Peyer's patch (tissue), 4 donors: Measurements from ENCODE around the gene FPR1. TPM values are rescaled to one million over a fixed set of nuclear protein-coding genes. Genes with fewer than 3 reads are reported as not detected.

Source experiments
- DNase-seq, 3 donors: peaks; one replicate each; pipeline ENCODE4 v3.0.0-alpha.2; 2017 to 2019
- H3K27ac ChIP-seq, 4 donors: fragments of 200-600 bp; sonication (generic); one replicate each; pipeline ENCODE4 v1.5.1; 2016 to 2019
- H3K27me3 ChIP-seq, 2 donors: fragments of 200-600 bp; sonication (generic); one replicate each; pipeline ENCODE4 v1.5.1; 2019
- H3K36me3 ChIP-seq, 3 donors: fragments of 200-600 bp; sonication (generic); one replicate each; pipeline ENCODE4 v1.5.1; 2016 to 2019
- H3K4me1 ChIP-seq, 4 donors: fragments of 200-600 bp; sonication (generic); one replicate each; pipeline ENCODE4 v1.5.1; 2016 to 2019
- H3K4me3 ChIP-seq, 4 donors: fragments of 200-600 bp; sonication (generic); 1 replicate in 3 of 4; 2 replicates in 1 of 4; pipeline ENCODE4 v1.5.1; 2016 to 2019; ENCODE audit warnings: mild to moderate bottlenecking in 1 of 4
- H3K9me3 ChIP-seq, 4 donors: fragments of 200-600 bp; sonication (generic); one replicate each; pipeline ENCODE4 v1.5.1; 2016 to 2019; ENCODE audit warnings: mild to moderate bottlenecking in 1 of 4
- CTCF ChIP-seq, 6 experiments: fragments of 450-650 bp in 4 of 6; fragments of 200-600 bp in 2 of 6; sonication (generic) in 1 of 6; IDR thresholded peaks; one replicate each; pipeline ENCODE4 v1.5.1; 2017 to 2019; ENCODE audit warnings: antibody characterized with exemption in 6 of 6, mild to moderate bottlenecking in 3 of 6, moderate library complexity in 1 of 6
- POLR2A ChIP-seq, 2 donors: fragments of 450-650 bp; IDR thresholded peaks; one replicate each; pipeline ENCODE4 v1.5.1; 2017; ENCODE audit warnings: antibody characterized with exemption in 2 of 2, mild to moderate bottlenecking in 2 of 2, moderate library complexity in 2 of 2
- total RNA-seq, 4 donors: library from RNA; depleted of rRNA; stranded (reverse); fragments of >200 nt; gene quantifications; one replicate each; pipeline ENCODE4 v1.1.0, GENCODE V29; 2016

Gene FPR1
- total RNA-seq, 4 donors from 2014 or later: 1.6 to 5.8 (median 2.6) TPM

- Histone ChIP-seq H3K4me1 (no peaks in the 10 kb centered on the region), H3K4me3 (no peak overlapping the region), H3K9me3 (no peaks in the 10 kb centered on the region), H3K27me3 (no peaks in the 10 kb centered on the region), H3K27ac (no peak overlapping the region), H3K36me3 (no peaks in the 10 kb centered on the region)
- TF ChIP-seq CTCF (IDR thresholded peaks at IDR 0.05) (no peak), POLR2A (IDR thresholded peaks at IDR 0.05) (no peak)
- DNase-seq: no peak
These were observed 31.7 kb upstream of the FPR1 start for GRCh38 chr19:51783372-51783771.

GRCh38 chr19:51781999-51782398, 30.3 kb upstream of the FPR1 start:
- no peak overlapping the region for H3K4me3 ChIP-seq
- no peaks in the 10 kb centered on the region for H3K9me3 ChIP-seq
- no peak for TF ChIP-seq POLR2A (IDR thresholded peaks at IDR 0.05)
- TF ChIP-seq CTCF (IDR thresholded peaks at IDR 0.05): no peak
- no peak overlapping the region for H3K27ac ChIP-seq
- H3K27me3 ChIP-seq: no peaks in the 10 kb centered on the region
- H3K36me3 ChIP-seq: no peaks in the 10 kb centered on the region
- H3K4me1 ChIP-seq: no peaks in the 10 kb centered on the region
- no peak for DNase-seq

GRCh38 chr19:51780270-51780669, 28.6 kb upstream of the FPR1 start:
- H3K4me1 ChIP-seq: no peaks in the 10 kb centered on the region
- no peaks in the 10 kb centered on the region for H3K36me3 ChIP-seq
- DNase-seq: no peak
- H3K27me3 ChIP-seq: no peaks in the 10 kb centered on the region
- no peak overlapping the region for H3K27ac ChIP-seq
- TF ChIP-seq CTCF (IDR thresholded peaks at IDR 0.05): no peak
- TF ChIP-seq POLR2A (IDR thresholded peaks at IDR 0.05): no peak
- no peak overlapping the region for H3K4me3 ChIP-seq
- no peaks in the 10 kb centered on the region for H3K9me3 ChIP-seq

- no peak for DNase-seq
- no peak overlapping the region for H3K4me3 ChIP-seq
- no peaks in the 10 kb centered on the region for H3K4me1 ChIP-seq
- no peaks in the 10 kb centered on the region for H3K36me3 ChIP-seq
- H3K27me3 ChIP-seq: no peaks in the 10 kb centered on the region
- H3K9me3 ChIP-seq: no peaks in the 10 kb centered on the region
- no peak for TF ChIP-seq POLR2A (IDR thresholded peaks at IDR 0.05)
- TF ChIP-seq CTCF (IDR thresholded peaks at IDR 0.05): no peak
- no peak overlapping the region for H3K27ac ChIP-seq
These were observed 28.0 kb upstream of the FPR1 start for GRCh38 chr19:51779703-51780102.

- H3K36me3 ChIP-seq: no peaks in the 10 kb centered on the region
- H3K9me3 ChIP-seq: no peaks in the 10 kb centered on the region
- no peaks in the 10 kb centered on the region for H3K4me1 ChIP-seq
- H3K4me3 ChIP-seq: no peak overlapping the region
- H3K27ac ChIP-seq: no peak overlapping the region
- H3K27me3 ChIP-seq: no peaks in the 10 kb centered on the region
- DNase-seq: no peak
- no peak for TF ChIP-seq CTCF (IDR thresholded peaks at IDR 0.05)
- no peak for TF ChIP-seq POLR2A (IDR thresholded peaks at IDR 0.05)
These were observed 27.5 kb upstream of the FPR1 start for GRCh38 chr19:51779181-51779580.
